Bronchial epithelial cell (primary cell): ENCODE data around the gene FXYD6. TPM values are rescaled to one million over a fixed set of nuclear protein-coding genes. Genes with fewer than 3 reads are reported as not detected.
A peak's percentile ranks its signal among the peaks of the same experiment; 100 is the strongest.

Source experiments
- DNase-seq: peaks from one replicate; pipeline ENCODE4 v3.0.0-alpha.2; 2010; ENCODE audit warnings: low read depth
- FAIRE-seq: peaks from 2 replicates; lab custom pipeline; 2011; peaks lifted over from hg19 to GRCh38; lab: Jason Lieb, UNC
- H3K27me3 ChIP-seq: 2 replicates; pipeline ENCODE4 v1.5.1; 2011; ENCODE audit warnings: low read length; ENCODE audit not compliant: control insufficient read depth, insufficient read depth
- H3K36me3 ChIP-seq: 2 replicates; pipeline ENCODE4 v1.5.1; 2011; ENCODE audit warnings: low read length; ENCODE audit not compliant: control insufficient read depth, insufficient read depth
- H3K4me3 ChIP-seq: 2 replicates; pipeline ENCODE4 v1.5.1; 2011; ENCODE audit warnings: mild to moderate bottlenecking, low read depth, low read length, control low read depth
- total RNA-seq: library from RNA; depleted of rRNA; stranded (reverse); fragments of >200 nt; gene quantifications from 2 replicates; pipeline ENCODE4 v1.2.1, GENCODE V29; 2014
- TF ChIP-seq, protein P1 (sequence below): IDR thresholded peaks from 2 replicates; pipeline ENCODE4 v1.5.1; 2011; ENCODE audit warnings: mild to moderate bottlenecking, moderate library complexity, low read length, control low read depth, inconsistent platforms; ENCODE audit not compliant: insufficient read depth, severe bottlenecking

FXYD6 gene
- total RNA-seq, 1 donor from 2014 or later = not detected

DNA sequence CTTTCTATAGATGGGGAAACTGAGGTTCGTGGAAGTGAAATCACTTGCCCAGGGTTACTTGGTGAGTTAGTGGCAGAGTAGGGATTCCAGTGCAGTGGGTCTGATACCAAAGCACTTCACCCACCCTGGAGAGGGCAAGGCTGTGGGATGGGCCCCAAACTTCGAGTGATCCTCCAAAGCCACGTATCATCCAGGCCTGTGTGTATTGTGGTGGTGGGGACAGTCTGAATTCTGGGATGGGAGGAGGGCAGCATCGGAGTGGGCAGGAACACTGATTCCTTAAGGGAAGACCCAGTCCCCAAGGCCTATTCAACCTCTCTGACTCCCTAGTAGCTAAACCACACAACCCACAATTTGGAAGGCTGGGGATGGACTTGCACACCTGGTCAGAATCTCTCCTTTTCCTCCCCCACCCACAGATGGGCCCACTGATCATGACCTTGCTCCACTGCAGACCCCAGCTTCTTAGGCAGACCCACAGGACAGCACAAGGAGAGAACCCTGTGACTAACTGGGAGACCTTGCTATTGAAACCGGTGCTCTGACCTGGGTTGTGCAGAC lies 41.2 kb upstream of the FXYD6 start:
- FAIRE-seq (no peak), DNase-seq (no peak)
- TF ChIP-seq, protein P1, sequence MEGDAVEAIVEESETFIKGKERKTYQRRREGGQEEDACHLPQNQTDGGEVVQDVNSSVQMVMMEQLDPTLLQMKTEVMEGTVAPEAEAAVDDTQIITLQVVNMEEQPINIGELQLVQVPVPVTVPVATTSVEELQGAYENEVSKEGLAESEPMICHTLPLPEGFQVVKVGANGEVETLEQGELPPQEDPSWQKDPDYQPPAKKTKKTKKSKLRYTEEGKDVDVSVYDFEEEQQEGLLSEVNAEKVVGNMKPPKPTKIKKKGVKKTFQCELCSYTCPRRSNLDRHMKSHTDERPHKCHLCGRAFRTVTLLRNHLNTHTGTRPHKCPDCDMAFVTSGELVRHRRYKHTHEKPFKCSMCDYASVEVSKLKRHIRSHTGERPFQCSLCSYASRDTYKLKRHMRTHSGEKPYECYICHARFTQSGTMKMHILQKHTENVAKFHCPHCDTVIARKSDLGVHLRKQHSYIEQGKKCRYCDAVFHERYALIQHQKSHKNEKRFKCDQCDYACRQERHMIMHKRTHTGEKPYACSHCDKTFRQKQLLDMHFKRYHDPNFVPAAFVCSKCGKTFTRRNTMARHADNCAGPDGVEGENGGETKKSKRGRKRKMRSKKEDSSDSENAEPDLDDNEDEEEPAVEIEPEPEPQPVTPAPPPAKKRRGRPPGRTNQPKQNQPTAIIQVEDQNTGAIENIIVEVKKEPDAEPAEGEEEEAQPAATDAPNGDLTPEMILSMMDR = no peak
- Histone ChIP-seq H3K27me3 (no peaks in the 10 kb centered on the region), H3K4me3 (no peak overlapping the region), H3K36me3 (no peaks in the 10 kb centered on the region)

DNA sequence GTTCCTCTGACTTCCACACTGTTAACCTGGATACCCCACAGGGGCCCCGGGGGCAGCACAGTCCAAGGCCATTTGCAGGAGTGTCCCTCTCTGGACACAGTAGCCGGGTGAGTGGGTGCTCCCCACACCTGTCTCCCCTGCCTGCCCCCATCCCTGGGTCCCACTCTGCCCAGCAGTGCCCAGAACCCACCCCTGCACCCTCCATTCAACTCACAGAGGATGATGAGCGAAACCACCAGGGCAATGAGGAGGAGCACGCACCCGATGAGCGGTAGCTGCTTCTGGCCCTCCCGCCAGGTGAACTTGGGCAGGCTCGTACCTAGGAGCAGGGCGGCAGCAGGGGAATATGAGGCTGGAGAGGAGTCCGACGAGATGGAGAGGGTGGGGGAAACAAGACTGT lies 40.5 kb upstream of the FXYD6 start:
- H3K36me3 ChIP-seq = no peaks in the 10 kb centered on the region
- TF ChIP-seq, protein P1 = no peak
- H3K27me3 ChIP-seq = no peaks in the 10 kb centered on the region
- H3K4me3 ChIP-seq = no peak overlapping the region
- DNase-seq (no peak), FAIRE-seq (no peak)

DNA sequence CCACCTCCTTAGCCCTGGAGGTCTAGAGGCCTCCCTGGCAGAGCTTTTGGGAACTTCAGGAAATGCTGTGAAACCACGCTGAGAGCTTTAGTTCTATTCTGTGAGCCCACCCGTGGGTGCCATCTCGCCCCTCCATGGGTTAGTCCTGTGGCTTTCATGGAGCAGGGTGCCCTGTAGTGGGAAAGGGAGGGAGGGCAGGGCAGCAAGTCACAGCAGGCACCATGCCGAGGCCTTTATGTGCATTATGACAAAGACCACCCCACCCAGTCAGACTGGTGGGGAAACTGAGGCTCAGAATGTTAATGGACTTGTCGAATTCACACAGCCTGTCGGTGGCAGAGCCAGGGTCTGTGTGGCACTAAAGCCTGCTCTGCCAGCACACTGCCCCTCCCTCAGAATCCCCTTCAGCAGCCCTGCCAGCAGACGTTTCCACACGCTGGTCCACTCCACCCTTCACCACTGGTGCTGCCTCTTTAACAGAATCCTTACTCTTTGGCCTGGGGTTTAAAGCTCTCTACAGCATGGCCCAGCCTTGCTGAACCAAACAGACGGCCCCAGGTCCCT lies 39.3 kb upstream of the FXYD6 start:
- H3K4me3 ChIP-seq = no peak overlapping the region
- no peak for FAIRE-seq
- H3K36me3 ChIP-seq = no peaks in the 10 kb centered on the region
- DNase-seq = no peak
- H3K27me3 ChIP-seq = no peaks in the 10 kb centered on the region
- TF ChIP-seq, protein P1 = no peak

DNA sequence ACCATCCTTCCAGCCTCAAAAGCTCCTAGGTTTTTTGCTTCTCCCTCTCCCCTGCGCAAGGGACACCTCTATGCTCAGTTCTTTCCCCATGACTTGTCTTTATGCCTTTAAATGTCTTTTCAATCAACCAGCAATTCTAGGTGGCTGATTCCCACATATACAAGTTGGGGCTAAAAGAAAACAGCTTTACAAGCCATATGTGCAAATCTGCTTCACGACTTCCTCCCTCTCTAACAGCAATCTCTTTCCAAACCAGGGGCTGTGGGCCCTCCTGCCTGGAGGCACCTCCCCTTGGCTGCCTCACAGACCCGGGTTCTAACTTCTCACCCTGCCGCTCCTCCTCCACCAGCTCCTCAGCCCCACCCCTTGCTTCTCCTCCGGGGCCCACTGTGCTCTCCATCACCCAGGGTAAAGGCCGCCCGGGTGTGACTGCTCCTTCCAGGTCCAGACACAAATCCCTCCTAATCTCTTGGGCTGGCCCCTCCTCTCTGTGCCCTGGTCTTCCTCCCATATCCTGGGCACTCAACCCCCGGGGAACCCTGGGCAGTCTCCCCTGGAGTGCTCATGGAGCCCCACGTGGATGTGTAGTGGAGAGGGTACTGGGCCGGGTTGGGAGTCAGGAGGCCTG lies 38.6 kb upstream of the FXYD6 start:
- TF ChIP-seq, protein P1 = no peak
- Histone ChIP-seq H3K27me3 (no peaks in the 10 kb centered on the region), H3K36me3 (no peaks in the 10 kb centered on the region), H3K4me3 (no peak overlapping the region)
- FAIRE-seq = no peak
- DNase-seq = no peak

DNA sequence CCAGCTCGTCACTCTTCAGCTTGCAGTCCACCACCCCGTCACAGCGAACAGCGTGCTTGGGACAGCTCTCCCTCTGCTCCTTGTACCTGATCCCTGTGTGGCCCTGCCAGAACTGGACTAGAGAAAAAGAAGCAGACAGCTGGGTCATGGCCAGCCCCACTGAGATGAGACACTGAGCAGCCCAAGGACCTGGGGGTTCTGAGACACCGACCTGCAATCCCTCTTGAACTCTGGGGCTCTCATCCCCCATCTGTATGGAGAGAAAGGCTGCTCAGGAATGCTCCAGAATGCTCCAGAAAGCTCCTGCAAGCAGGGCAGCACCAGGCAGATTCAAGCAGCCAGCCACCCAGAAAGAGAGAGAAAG lies 37.9 kb upstream of the FXYD6 start:
- FAIRE-seq (peak; percentile 7), DNase-seq (no peak)
- TF ChIP-seq, protein P1 = no peak
- no peaks in the 10 kb centered on the region for H3K36me3 ChIP-seq
- H3K4me3 ChIP-seq = no peak overlapping the region
- no peaks in the 10 kb centered on the region for H3K27me3 ChIP-seq
